ENCODE data around the gene BCAS1. TPM values are rescaled to one million over a fixed set of nuclear protein-coding genes. Genes with fewer than 3 reads are reported as not detected.
A peak's percentile ranks its signal among the peaks of the same experiment; 100 is the strongest.

Gene BCAS1
- total RNA-seq, 1 donor from 2014 or later = not detected

DNA sequence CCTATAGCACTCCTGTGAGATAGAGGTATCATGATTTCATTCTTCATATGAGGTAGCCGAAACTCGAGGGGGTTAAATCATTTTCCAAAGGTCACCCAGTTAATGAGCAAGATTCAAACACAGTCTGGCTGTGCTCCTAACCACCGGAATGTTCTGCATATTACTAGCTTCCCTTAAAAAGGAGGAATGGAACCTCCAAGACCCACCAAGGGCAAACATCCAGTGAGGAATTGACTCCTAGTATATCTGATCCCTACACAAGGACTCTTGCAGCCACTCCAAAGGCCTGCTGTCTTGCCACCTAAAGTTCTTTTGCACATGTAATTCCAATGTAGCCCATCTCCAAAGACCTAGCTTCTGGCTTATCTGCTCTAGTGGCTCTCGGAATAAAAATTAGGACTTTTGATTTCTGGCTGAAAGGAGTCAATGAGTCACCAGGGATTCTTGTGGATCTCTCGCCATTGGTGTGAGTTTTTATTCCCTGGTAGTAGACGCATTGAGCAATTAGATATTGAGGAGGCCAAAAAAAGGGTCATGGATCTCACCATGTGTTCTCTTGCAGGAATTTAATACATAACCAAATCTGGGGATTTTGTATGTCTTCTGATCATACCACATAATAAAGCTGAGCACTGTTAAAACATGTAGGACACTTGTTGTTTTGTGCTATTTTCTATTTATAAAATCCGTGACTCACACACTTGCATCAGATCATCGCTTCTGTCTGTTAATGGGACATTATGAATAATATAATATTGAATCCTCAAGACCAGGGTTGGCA is 9.1 kb downstream of the BCAS1 start:
- Mint-ChIP-seq H3K9me3 (ENCODE audit: low read depth) (no peaks in the 10 kb centered on the region), H3K4me1 (ENCODE audit: low read depth) (peaks cover 6% of the 10 kb centered on the region), H3K4me3 (ENCODE audit: unreplicated experiment) (no peak overlapping the region), H3K27ac (ENCODE audit: unreplicated experiment) (no peak overlapping the region), H3K27me3 (ENCODE audit: low read depth) (no peaks in the 10 kb centered on the region), H3K36me3 (ENCODE audit: low read depth) (no peaks in the 10 kb centered on the region)
- no peak for DNase-seq (ENCODE audit: low spot score)
- TF ChIP-seq, protein P1, sequence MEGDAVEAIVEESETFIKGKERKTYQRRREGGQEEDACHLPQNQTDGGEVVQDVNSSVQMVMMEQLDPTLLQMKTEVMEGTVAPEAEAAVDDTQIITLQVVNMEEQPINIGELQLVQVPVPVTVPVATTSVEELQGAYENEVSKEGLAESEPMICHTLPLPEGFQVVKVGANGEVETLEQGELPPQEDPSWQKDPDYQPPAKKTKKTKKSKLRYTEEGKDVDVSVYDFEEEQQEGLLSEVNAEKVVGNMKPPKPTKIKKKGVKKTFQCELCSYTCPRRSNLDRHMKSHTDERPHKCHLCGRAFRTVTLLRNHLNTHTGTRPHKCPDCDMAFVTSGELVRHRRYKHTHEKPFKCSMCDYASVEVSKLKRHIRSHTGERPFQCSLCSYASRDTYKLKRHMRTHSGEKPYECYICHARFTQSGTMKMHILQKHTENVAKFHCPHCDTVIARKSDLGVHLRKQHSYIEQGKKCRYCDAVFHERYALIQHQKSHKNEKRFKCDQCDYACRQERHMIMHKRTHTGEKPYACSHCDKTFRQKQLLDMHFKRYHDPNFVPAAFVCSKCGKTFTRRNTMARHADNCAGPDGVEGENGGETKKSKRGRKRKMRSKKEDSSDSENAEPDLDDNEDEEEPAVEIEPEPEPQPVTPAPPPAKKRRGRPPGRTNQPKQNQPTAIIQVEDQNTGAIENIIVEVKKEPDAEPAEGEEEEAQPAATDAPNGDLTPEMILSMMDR (IDR thresholded peaks at IDR 0.05) = no peak

DNA sequence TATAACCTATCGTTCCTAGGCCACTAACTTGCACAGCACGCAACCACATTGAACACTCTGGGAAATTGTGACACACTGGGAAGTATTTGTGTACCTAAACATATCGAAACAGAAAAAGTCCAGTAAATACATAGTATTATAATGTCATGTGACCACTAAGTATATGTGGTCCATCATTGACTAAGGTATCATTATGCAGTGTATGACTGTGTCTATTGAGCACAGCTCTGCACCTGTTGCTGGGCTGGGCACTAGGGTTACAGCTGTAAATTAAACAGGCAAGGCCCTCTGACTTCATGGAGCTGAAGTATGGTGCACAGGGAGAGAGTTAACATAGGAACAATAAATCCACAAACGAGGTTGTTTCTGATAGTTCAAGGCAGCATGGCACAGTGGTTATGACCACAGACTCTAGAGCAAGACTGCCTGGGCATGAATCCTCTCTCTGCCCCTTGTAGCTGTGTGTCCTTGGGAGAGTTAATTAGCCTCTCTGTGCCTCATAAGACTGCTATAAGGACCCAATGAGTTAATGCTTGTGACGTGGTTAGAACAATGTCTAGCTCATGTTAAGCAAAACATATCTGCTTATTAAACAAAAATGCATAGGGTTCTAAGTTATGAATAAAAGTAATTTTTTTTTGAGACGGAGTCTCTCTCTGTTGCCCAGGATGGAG is 10.6 kb downstream of the BCAS1 start:
- DNase-seq (ENCODE audit: low spot score) = no peak
- Mint-ChIP-seq H3K27ac (ENCODE audit: unreplicated experiment) (no peak overlapping the region), H3K4me3 (ENCODE audit: unreplicated experiment) (no peak overlapping the region), H3K9me3 (ENCODE audit: low read depth) (no peaks in the 10 kb centered on the region), H3K4me1 (ENCODE audit: low read depth) (peaks cover 6% of the 10 kb centered on the region), H3K36me3 (ENCODE audit: low read depth) (no peaks in the 10 kb centered on the region), H3K27me3 (ENCODE audit: low read depth) (no peaks in the 10 kb centered on the region)
- TF ChIP-seq, protein P1 (IDR thresholded peaks at IDR 0.05) = no peak

DNA sequence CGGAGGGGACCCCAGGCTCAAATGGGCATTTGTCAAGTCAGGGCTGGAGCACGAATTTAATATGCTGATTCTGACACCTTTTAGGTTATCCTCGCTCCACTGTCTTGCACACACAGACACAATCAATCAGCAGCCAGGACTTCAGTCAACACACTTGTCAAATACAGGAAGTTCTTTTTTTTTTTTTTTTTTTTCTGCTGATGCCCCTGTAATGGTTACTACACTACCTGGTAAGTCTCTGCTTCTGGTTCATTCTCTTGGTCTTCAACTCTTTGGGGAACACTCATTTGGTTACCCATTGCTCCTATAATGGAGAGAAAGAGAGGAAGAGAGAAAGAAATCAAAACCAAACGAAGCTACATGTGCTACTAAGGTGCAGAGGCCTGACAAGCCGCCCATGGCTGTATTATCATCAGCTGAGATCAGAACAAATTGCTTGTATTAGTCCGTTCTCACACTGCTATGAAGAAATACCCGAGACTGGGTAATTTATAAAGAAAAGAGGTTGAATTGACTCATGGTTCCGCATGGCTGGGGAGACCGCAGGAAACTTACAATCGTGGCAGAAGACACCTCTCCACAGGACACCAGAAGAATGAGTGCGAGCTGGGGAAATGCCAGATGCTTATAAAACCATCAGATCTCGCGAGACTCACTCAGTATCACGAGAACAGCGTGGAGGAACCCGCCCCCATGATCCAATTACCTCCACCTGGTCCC is 11.8 kb downstream of the BCAS1 start:
- no peaks in the 10 kb centered on the region for H3K9me3 Mint-ChIP-seq (ENCODE audit: low read depth)
- TF ChIP-seq, protein P1 (IDR thresholded peaks at IDR 0.05) = no peak
- no peaks in the 10 kb centered on the region for H3K27me3 Mint-ChIP-seq (ENCODE audit: low read depth)
- no peak overlapping the region for H3K4me3 Mint-ChIP-seq (ENCODE audit: unreplicated experiment)
- no peaks in the 10 kb centered on the region for H3K36me3 Mint-ChIP-seq (ENCODE audit: low read depth)
- peaks cover 6% of the 10 kb centered on the region for H3K4me1 Mint-ChIP-seq (ENCODE audit: low read depth)
- no peak overlapping the region for H3K27ac Mint-ChIP-seq (ENCODE audit: unreplicated experiment)
- no peak for DNase-seq (ENCODE audit: low spot score)

DNA sequence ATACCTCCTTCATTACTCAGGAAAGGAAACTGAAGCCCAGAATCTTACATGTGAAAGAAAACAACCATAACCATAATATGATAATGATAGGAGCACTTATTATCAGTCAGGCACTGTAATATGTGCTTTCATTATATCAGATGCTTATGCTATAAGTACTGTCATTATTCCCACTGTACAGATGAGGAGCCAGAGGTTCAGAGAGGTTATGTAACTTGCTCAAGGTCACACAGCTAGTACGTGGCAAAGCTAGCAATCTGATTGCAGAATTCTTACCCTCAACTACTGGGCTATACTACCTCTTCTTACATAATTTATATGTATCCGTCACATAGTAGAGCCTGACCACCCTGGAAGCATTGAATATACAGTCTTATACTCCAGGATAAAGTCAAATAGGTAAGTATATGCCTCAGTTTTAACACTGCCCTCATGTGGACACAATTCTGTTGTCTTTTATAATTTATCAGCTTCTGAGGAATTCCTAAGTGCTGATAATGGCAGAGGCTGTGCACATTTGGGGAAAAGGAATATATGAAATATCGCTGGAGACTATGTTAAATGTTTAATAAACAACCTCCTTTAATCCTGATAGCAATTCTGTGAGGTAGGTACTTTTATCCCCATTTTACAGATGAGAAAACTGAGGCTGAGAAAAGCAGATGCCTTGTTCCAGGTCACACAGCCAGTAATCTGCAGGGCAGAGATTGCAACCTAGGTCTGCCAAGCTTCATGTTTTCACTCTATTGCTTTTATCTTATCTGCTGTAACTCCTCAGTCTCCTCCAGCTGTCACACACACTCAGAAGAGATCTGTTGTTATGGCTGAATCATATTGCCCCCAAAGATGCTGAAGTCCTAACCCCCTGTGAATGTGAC is 13.4 kb downstream of the BCAS1 start:
- DNase-seq (ENCODE audit: low spot score) = no peak
- Mint-ChIP-seq H3K27ac (ENCODE audit: unreplicated experiment) (no peak overlapping the region), H3K36me3 (ENCODE audit: low read depth) (no peaks in the 10 kb centered on the region)

More for the DNA sequence above, 13.4 kb downstream of the BCAS1 start:
- H3K9me3 Mint-ChIP-seq (ENCODE audit: low read depth) = no peaks in the 10 kb centered on the region
- peaks cover 6% of the 10 kb centered on the region for H3K4me1 Mint-ChIP-seq (ENCODE audit: low read depth)
- no peaks in the 10 kb centered on the region for H3K27me3 Mint-ChIP-seq (ENCODE audit: low read depth)
- H3K4me3 Mint-ChIP-seq (ENCODE audit: unreplicated experiment) = no peak overlapping the region
- TF ChIP-seq, protein P1 (IDR thresholded peaks at IDR 0.05) = peak; percentile 31
